Airway epithelial cell (primary cell): ENCODE data around the gene CLVS2. TPM values are rescaled to one million over a fixed set of nuclear protein-coding genes. Genes with fewer than 3 reads are reported as not detected.

ENCODE experiments used
- total RNA-seq: library from RNA; depleted of rRNA; stranded (reverse); fragments of >200 nt; gene quantifications from 2 replicates; pipeline ENCODE4 v1.2.3, GENCODE V29; 2015

CLVS2 gene, protein sequence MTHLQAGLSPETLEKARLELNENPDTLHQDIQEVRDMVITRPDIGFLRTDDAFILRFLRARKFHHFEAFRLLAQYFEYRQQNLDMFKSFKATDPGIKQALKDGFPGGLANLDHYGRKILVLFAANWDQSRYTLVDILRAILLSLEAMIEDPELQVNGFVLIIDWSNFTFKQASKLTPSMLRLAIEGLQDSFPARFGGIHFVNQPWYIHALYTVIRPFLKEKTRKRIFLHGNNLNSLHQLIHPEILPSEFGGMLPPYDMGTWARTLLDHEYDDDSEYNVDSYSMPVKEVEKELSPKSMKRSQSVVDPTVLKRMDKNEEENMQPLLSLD
- 0.14 TPM in 1 of 2 replicates, not detected in the other for total RNA-seq

DNA sequence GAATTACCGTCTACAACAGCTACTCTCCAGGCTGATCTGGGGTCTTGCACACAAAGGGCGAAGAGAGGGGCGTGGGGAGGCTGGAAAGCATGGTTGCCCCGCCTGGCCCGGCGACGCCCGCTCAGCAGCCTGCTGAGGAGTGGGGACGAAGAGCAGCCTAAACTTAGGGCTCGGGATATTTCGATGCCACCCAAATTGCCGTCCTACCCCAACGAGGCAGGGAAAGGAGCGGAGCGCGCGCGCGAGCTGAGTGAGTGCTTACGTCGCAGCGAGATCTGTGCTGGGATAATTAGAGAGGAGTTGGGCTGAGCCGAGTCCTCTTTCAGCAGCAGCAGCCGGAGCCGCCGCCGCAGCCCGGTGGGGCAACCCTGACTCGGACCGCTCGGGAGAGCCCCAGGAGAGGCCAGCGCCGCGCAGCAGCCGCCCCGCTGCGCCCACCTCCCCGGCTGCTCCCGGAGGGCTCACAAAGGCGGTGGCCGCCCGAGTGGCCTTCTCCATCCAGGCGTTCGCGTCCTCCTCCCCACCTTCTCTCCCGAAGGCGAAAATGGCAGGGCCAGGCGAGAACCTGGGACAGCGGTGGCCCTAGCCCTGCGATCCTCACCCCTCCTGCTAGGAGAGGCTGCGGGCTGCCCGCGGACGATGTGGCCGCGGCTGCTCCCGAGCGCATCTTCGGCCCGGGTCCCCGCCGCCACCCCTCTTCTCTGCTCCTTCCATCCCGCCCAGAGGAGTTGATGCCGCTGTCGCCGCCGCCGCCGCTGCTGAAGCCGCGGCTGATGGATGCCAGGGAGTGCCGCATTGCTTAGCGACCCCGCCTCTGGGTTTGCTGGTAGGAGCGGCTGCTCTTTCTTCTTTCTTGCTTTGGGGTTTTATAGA, at the start of gene CLVS2:
TSS of gene CLVS2 (plus strand) at position 315 of the 873 bp plus-strand sequence. CDS start 1,543 bp downstream, outside the sequence.

Other genes with a start within 250 kb of the CLVS2 start
- gene FABP7, start 216.5 kb upstream of the CLVS2 start, total RNA-seq: not detected in 2 replicates
- gene SMPDL3A, start 207.0 kb upstream of the CLVS2 start, total RNA-seq: 7.5 and 9.1 TPM in 2 replicates